ENCODE data around the gene PPP6R3.

The PPP6R3 gene

DNA sequence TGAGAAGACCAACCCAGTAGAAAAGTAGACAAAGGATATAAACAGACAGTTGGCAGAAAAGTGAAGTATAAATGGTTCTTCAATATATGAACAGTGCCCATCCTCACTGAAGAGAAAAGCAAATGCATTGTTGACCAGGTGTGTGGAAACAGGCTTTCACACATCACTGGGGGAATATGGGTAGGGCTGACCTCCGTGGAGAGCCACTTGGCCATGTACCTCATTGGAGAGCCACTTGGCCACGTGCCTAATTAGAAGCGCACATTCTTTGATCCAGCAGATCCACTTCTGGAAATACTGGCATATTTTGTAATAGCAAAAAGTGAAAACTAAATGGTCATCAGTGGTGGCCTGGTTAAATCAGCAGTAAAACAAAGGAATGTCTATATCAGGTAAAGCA lies 43.2 kb downstream of the PPP6R3 start:
- no peak overlapping the region for H3K27ac ChIP-seq (ENCODE audit: insufficient read depth, low read length, poor library complexity, severe bottlenecking)
- peaks cover 34% of the 10 kb centered on the region for H3K4me1 ChIP-seq (ENCODE audit: control insufficient read depth, insufficient read depth, low read length, poor library complexity, severe bottlenecking)

DNA sequence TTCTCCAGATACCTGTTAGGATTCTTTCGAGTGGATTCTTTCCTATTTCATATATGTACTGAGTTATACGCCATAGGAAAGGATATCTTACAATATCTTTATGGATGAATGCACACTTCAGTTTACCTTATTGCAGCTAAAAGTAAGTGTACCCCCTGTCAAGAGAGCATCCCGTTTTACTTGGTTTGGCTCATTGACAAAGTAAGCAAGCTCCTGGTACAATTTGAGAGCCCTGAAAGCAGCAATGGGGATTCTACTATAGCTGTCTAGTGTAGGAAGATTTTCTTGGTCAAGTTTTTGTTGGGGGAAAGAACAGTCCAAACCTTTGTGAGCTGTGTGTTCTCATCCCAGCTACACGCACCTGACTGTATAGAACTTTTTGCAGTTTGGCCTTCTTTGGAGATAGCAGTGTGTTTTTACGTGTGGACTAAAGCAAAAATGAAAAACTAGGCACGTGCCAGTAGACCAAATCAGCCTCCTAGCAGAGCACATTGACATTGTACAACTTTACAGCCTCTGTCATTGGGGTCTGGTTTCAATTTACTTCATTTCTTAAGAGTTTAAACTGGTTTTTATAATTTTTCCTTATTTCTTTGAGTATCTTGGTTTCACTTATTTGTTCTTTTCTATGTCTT lies 44.0 kb downstream of the PPP6R3 start:
- no peak for DNase-seq
- H3K36me3 ChIP-seq (ENCODE audit: control insufficient read depth, insufficient read depth, low read length): no peaks in the 10 kb centered on the region
- H3K4me3 ChIP-seq (ENCODE audit: insufficient read depth, low read depth, low read length, poor library complexity, severe bottlenecking): no peak overlapping the region
- no peaks in the 10 kb centered on the region for H3K9me3 ChIP-seq (ENCODE audit: control insufficient read depth, low read length)
- peaks cover 28% of the 10 kb centered on the region for H3K4me1 ChIP-seq (ENCODE audit: control insufficient read depth, insufficient read depth, low read length, poor library complexity, severe bottlenecking)
- H3K27ac ChIP-seq (ENCODE audit: insufficient read depth, low read length, poor library complexity, severe bottlenecking): no peak overlapping the region
- no peaks in the 10 kb centered on the region for H3K27me3 ChIP-seq (replicated peaks; ENCODE audit: control insufficient read depth, insufficient read depth, low read length, poor library complexity, severe bottlenecking)

More for the DNA sequence above, 43.2 kb downstream of the PPP6R3 start:
- Histone ChIP-seq H3K27me3 (replicated peaks; ENCODE audit: control insufficient read depth, insufficient read depth, low read length, poor library complexity, severe bottlenecking) (no peaks in the 10 kb centered on the region), H3K4me3 (ENCODE audit: insufficient read depth, low read depth, low read length, poor library complexity, severe bottlenecking) (no peak overlapping the region), H3K36me3 (ENCODE audit: control insufficient read depth, insufficient read depth, low read length) (no peaks in the 10 kb centered on the region), H3K9me3 (ENCODE audit: control insufficient read depth, low read length) (no peaks in the 10 kb centered on the region)
- DNase-seq: no peak

DNA sequence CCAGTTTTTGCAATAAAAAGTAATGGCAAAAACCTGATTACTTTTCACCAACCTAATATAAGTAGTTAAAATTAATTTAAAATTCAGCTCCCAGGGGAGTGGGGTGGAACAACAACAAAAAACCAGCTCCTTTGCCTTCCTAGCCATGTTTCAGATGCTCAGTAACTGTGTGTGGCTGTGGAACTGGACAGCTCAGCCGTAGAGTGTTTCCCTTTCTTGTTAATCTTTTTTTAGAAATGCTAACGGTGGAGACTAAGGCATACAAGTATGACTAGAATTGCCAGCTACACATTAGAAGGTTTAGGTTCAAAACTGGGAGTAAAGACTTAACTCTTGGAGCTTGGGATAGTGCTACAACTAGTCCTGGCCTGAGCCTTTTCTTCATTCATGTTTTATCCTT lies 45.0 kb downstream of the PPP6R3 start:
- Histone ChIP-seq H3K9me3 (ENCODE audit: control insufficient read depth, low read length) (no peaks in the 10 kb centered on the region), H3K27ac (ENCODE audit: insufficient read depth, low read length, poor library complexity, severe bottlenecking) (no peak overlapping the region), H3K4me1 (ENCODE audit: control insufficient read depth, insufficient read depth, low read length, poor library complexity, severe bottlenecking) (peaks cover 27% of the 10 kb centered on the region), H3K36me3 (ENCODE audit: control insufficient read depth, insufficient read depth, low read length) (peaks cover 2% of the 10 kb centered on the region), H3K27me3 (replicated peaks; ENCODE audit: control insufficient read depth, insufficient read depth, low read length, poor library complexity, severe bottlenecking) (no peaks in the 10 kb centered on the region), H3K4me3 (ENCODE audit: insufficient read depth, low read depth, low read length, poor library complexity, severe bottlenecking) (no peak overlapping the region)
- no peak for DNase-seq

DNA sequence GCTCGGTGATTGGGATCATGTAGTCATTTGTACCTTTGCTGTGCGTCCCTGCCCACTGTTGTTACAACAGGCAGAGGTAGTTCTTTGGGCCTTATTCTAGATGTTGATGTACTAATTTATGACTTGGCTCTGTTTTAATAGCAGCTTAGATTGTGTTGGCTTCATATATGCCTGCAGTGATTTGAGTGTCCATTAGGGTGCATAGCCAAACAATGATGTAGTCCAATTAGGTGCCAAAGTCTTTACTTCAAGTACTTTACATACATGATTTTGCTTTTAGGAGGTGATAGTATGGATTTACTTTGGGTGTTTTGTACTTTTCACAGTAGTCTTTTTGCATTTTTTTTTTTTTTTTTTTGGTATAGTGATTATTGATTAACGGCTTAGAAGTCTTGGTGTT lies 46.4 kb downstream of the PPP6R3 start:
- H3K9me3 ChIP-seq (ENCODE audit: control insufficient read depth, low read length): no peaks in the 10 kb centered on the region
- DNase-seq: no peak
- no peak overlapping the region for H3K4me3 ChIP-seq (ENCODE audit: insufficient read depth, low read depth, low read length, poor library complexity, severe bottlenecking)
- no peaks in the 10 kb centered on the region for H3K27me3 ChIP-seq (replicated peaks; ENCODE audit: control insufficient read depth, insufficient read depth, low read length, poor library complexity, severe bottlenecking)
- no peak overlapping the region for H3K27ac ChIP-seq (ENCODE audit: insufficient read depth, low read length, poor library complexity, severe bottlenecking)
- peaks cover 27% of the 10 kb centered on the region for H3K4me1 ChIP-seq (ENCODE audit: control insufficient read depth, insufficient read depth, low read length, poor library complexity, severe bottlenecking)
- peaks cover 4% of the 10 kb centered on the region for H3K36me3 ChIP-seq (ENCODE audit: control insufficient read depth, insufficient read depth, low read length)

DNA sequence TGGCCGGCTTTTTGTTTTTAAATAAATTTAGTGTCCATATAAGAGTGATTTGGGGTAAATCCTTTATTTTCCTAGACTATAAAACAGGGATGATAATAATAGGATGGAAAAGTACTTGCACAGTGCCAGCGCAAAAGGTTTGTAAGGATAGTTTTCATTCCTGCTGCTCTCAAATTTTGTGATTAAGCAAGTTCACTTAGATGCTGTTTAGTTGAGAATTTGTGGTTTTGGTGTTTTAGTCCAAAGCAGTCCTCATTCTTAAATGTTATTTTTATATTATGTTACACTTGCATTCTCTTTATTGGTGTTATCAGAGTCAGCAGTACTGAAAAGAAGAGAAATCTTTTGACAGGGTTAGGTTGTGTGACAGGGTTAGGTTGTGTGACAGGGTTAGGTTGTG lies 47.9 kb downstream of the PPP6R3 start:
- Histone ChIP-seq H3K27ac (ENCODE audit: insufficient read depth, low read length, poor library complexity, severe bottlenecking) (no peak overlapping the region), H3K27me3 (replicated peaks; ENCODE audit: control insufficient read depth, insufficient read depth, low read length, poor library complexity, severe bottlenecking) (no peaks in the 10 kb centered on the region)

DNA sequence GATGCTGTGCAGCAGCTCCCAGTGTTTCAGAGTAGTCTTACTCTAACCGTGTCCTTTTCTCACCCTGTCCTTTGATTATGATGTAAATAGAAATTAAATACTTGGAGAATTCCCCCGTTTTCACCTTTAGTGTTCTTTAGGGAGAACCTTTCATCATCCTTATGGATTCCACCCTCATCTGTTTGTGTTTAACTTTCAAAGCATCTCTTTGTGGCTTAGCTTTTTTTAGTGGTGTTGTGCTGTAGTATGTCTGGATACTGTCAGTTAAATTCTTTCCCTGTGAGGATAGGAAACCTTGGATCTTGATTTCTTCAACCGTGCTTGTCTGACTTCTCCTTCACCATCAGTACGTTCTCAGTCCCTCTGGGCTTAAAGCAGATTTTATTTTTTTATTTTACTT lies 48.5 kb downstream of the PPP6R3 start:
- no peak overlapping the region for H3K4me3 ChIP-seq (ENCODE audit: insufficient read depth, low read depth, low read length, poor library complexity, severe bottlenecking)
- no peaks in the 10 kb centered on the region for H3K9me3 ChIP-seq (ENCODE audit: control insufficient read depth, low read length)
- H3K36me3 ChIP-seq (ENCODE audit: control insufficient read depth, insufficient read depth, low read length): peaks cover 11% of the 10 kb centered on the region
- peaks cover 15% of the 10 kb centered on the region for H3K4me1 ChIP-seq (ENCODE audit: control insufficient read depth, insufficient read depth, low read length, poor library complexity, severe bottlenecking)
- H3K27ac ChIP-seq (ENCODE audit: insufficient read depth, low read length, poor library complexity, severe bottlenecking): no peak overlapping the region
- no peaks in the 10 kb centered on the region for H3K27me3 ChIP-seq (replicated peaks; ENCODE audit: control insufficient read depth, insufficient read depth, low read length, poor library complexity, severe bottlenecking)
- no peak for DNase-seq

More for the DNA sequence above, 47.9 kb downstream of the PPP6R3 start:
- H3K4me1 ChIP-seq (ENCODE audit: control insufficient read depth, insufficient read depth, low read length, poor library complexity, severe bottlenecking): peaks cover 18% of the 10 kb centered on the region
- H3K4me3 ChIP-seq (ENCODE audit: insufficient read depth, low read depth, low read length, poor library complexity, severe bottlenecking): no peak overlapping the region
- H3K9me3 ChIP-seq (ENCODE audit: control insufficient read depth, low read length): no peaks in the 10 kb centered on the region
- DNase-seq: no peak
- H3K36me3 ChIP-seq (ENCODE audit: control insufficient read depth, insufficient read depth, low read length): peaks cover 10% of the 10 kb centered on the region

DNA sequence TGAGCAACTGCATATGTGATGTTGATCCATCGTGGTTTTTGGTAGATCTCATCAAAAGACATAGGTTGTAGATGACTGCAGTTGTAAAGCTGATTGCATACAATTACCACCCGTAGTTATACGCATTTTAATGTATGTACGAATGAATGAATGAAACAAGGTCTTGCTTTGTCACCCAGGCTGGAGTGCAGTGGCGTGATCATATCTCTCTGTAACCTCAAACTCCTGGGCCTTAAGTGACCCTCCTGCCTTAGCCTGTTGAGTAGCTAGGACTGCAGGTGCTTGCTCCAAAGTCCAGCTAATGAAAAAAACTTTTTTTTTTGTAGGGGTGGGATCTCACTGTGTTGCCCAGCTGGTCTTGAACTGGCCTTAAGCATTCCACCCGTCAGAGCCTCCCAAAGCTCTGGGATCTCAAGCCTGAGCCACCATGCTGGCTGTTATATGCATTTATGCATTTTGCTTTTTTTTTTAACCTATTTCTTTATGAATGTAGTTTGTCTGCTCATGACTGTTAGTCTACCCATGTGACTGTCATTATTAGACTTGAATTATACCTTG lies 53.5 kb downstream of the PPP6R3 start:
- Histone ChIP-seq H3K9me3 (ENCODE audit: control insufficient read depth, low read length) (no peaks in the 10 kb centered on the region), H3K36me3 (ENCODE audit: control insufficient read depth, insufficient read depth, low read length) (peaks cover 24% of the 10 kb centered on the region), H3K4me3 (ENCODE audit: insufficient read depth, low read depth, low read length, poor library complexity, severe bottlenecking) (no peak overlapping the region), H3K27me3 (replicated peaks; ENCODE audit: control insufficient read depth, insufficient read depth, low read length, poor library complexity, severe bottlenecking) (no peaks in the 10 kb centered on the region), H3K4me1 (ENCODE audit: control insufficient read depth, insufficient read depth, low read length, poor library complexity, severe bottlenecking) (no peaks in the 10 kb centered on the region), H3K27ac (ENCODE audit: insufficient read depth, low read length, poor library complexity, severe bottlenecking) (no peak overlapping the region)
- DNase-seq: no peak

DNA sequence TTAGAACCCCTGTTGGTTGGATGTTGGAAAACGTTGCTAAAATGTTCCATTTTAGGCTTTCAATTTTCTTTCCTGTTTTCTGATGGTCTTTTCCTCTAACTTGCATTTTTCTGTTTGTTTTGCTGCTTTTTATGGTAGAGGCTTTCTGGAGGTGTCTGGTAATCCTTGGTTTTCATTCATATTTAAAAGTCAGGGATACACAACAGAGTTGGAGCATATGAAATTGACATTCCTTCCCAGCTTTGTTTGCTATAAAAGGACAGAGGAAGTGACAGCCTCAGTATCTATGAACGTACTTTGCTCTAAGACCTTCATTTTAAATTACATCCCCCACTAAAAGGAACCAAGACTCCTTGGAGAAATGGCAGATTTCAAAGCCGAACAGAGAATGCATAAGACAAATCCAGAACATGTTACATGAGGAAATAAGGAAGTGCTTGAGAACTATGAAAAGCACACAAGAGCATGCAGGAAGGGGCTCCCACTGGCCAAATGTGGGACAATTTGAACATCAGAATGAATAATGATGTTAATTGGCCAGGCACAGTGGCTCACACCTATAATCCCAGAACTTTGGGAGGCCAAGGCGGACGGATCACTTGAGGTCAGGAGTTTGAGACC lies 56.7 kb downstream of the PPP6R3 start:
- Histone ChIP-seq H3K9me3 (ENCODE audit: control insufficient read depth, low read length) (no peaks in the 10 kb centered on the region), H3K36me3 (ENCODE audit: control insufficient read depth, insufficient read depth, low read length) (peaks cover 34% of the 10 kb centered on the region), H3K4me1 (ENCODE audit: control insufficient read depth, insufficient read depth, low read length, poor library complexity, severe bottlenecking) (no peaks in the 10 kb centered on the region), H3K27ac (ENCODE audit: insufficient read depth, low read length, poor library complexity, severe bottlenecking) (no peak overlapping the region), H3K4me3 (ENCODE audit: insufficient read depth, low read depth, low read length, poor library complexity, severe bottlenecking) (no peak overlapping the region), H3K27me3 (replicated peaks; ENCODE audit: control insufficient read depth, insufficient read depth, low read length, poor library complexity, severe bottlenecking) (no peaks in the 10 kb centered on the region)
- DNase-seq: no peak

DNA sequence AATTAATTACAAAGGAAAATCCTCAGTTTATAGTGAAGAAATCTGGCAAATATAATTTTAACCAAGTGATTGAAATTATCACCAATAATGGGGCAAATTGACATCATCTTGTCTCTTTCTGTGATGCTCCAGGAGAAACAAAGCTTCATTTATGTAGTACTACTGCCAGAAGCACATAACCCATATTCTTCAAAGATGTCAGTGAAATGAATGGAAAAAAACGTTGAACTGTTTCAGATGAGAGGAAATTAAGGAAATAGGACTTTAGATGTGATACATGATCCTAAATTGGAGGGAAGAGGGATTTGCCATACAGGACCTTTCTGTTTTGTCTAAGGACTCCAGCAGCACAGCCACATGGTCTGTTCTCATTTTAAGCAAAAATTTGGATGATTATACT lies 57.6 kb downstream of the PPP6R3 start:
- H3K36me3 ChIP-seq (ENCODE audit: control insufficient read depth, insufficient read depth, low read length): peaks cover 40% of the 10 kb centered on the region

DNA sequence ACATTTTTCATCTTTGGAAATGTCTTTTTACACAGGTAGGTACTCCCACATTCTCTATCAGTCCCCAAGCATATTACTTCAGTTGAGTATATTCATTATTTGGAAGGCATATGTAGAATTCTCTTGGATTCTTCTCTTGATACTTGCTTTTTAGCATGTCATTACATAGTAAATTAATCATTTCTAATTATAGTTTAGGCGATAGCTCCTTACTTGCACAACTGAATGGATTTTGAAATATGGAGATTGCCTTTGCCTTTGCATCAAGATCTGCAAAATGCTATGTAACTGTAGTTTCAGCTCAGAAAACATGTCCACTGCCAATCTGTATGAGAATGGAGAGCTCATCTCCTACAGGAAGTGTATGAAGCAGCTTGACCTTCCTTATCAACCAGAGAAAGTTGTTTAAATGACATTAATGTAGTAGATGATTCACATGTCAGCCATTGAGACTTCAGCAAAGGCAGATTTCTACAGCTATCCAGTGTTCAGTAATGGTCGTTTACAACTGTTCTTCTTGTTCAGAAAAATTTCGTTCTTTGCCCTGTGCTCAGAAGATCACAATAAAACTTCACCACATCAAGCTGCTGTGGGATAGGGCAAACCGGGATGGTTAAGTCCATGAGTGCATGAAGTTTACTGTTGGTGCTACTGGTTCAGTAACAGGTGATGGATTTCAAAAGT lies 61.6 kb downstream of the PPP6R3 start:
- Histone ChIP-seq H3K4me3 (ENCODE audit: insufficient read depth, low read depth, low read length, poor library complexity, severe bottlenecking) (no peak overlapping the region), H3K9me3 (ENCODE audit: control insufficient read depth, low read length) (no peaks in the 10 kb centered on the region), H3K27ac (ENCODE audit: insufficient read depth, low read length, poor library complexity, severe bottlenecking) (no peak overlapping the region), H3K4me1 (ENCODE audit: control insufficient read depth, insufficient read depth, low read length, poor library complexity, severe bottlenecking) (peaks cover 3% of the 10 kb centered on the region), H3K36me3 (ENCODE audit: control insufficient read depth, insufficient read depth, low read length) (peaks cover 42% of the 10 kb centered on the region), H3K27me3 (replicated peaks; ENCODE audit: control insufficient read depth, insufficient read depth, low read length, poor library complexity, severe bottlenecking) (no peaks in the 10 kb centered on the region)
- no peak for DNase-seq

More for the DNA sequence above, 57.6 kb downstream of the PPP6R3 start:
- Histone ChIP-seq H3K4me3 (ENCODE audit: insufficient read depth, low read depth, low read length, poor library complexity, severe bottlenecking) (no peak overlapping the region), H3K9me3 (ENCODE audit: control insufficient read depth, low read length) (no peaks in the 10 kb centered on the region), H3K27ac (ENCODE audit: insufficient read depth, low read length, poor library complexity, severe bottlenecking) (no peak overlapping the region), H3K4me1 (ENCODE audit: control insufficient read depth, insufficient read depth, low read length, poor library complexity, severe bottlenecking) (no peaks in the 10 kb centered on the region), H3K27me3 (replicated peaks; ENCODE audit: control insufficient read depth, insufficient read depth, low read length, poor library complexity, severe bottlenecking) (no peaks in the 10 kb centered on the region)
- no peak for DNase-seq
